Esophagus muscularis mucosa (tissue), 4 donors: Measurements from ENCODE around the gene NCOA7. TPM values are rescaled to one million over a fixed set of nuclear protein-coding genes. Genes with fewer than 3 reads are reported as not detected.
A peak's percentile ranks its signal among the peaks of the same experiment; 100 is the strongest.

ENCODE experiments used
- DNase-seq: peaks from one replicate; pipeline ENCODE4 v3.0.0-alpha.2; 2017; ENCODE audit errors: extremely low spot score
- H3K27ac ChIP-seq, 4 donors: fragments of 200-600 bp; sonication (generic); replicated peaks in 1 of 4; 1 replicate in 3 of 4; 2 replicates in 1 of 4; pipeline ENCODE4 v1.5.1; 2016 to 2019; ENCODE audit warnings: mild to moderate bottlenecking in 1 of 4
- H3K27me3 ChIP-seq, 4 donors: fragments of 200-600 bp; sonication (generic); one replicate each; pipeline versions ENCODE4 v1.5.1 to v1.6.0; 2016 to 2019
- H3K36me3 ChIP-seq, 4 donors: fragments of 200-600 bp; sonication (generic); one replicate each; pipeline ENCODE4 v1.5.1; 2016 to 2019
- H3K4me1 ChIP-seq, 4 donors: fragments of 200-600 bp; sonication (generic); one replicate each; pipeline ENCODE4 v1.5.1; 2016 to 2019
- H3K4me3 ChIP-seq, 4 donors: fragments of 200-600 bp; sonication (generic); 1 replicate in 2 of 4; 2 replicates in 2 of 4; pipeline ENCODE4 v1.5.1; 2016 to 2019; ENCODE audit warnings: mild to moderate bottlenecking in 4 of 4, moderate library complexity in 1 of 4
- H3K9me3 ChIP-seq, 4 donors: fragments of 200-600 bp; sonication (generic); 1 replicate in 3 of 4; 2 replicates in 1 of 4; pipeline ENCODE4 v1.5.1; 2016 to 2019
- EP300 ChIP-seq: sonication (generic); formaldehyde crosslinking; IDR thresholded peaks from one replicate; pipeline ENCODE4 v1.6.1; 2017; ENCODE audit warnings: antibody characterized with exemption
- POLR2A ChIP-seq: fragments of 450-650 bp; IDR thresholded peaks from one replicate; pipeline ENCODE4 v1.6.1; 2017; ENCODE audit warnings: antibody characterized with exemption, moderate library complexity, mild to moderate bottlenecking, low read depth
- POLR2AphosphoS5 ChIP-seq, 2 donors: sonication (generic); formaldehyde crosslinking; IDR thresholded peaks; one replicate each; pipeline ENCODE4 v1.6.1; 2017; ENCODE audit warnings: antibody characterized with exemption in 2 of 2
- WGBS: methylation state at CpG from one replicate; pipeline ENCODE4 v1.1.5; 2018; 5-methylcytosine and 5-hydroxymethylcytosine counted together
- intact Hi-C: fragments of 100-400 bp; cut with DNase I; formaldehyde crosslinking; loops from one replicate; pipeline ENCODE4 v1.15.1; 2023
- total RNA-seq, 4 donors: library from RNA; depleted of rRNA; stranded (reverse); fragments of >200 nt; gene quantifications; one replicate each; pipeline versions ENCODE4 v1.1.0 to v1.2.1, GENCODE V29; 2016
- TF ChIP-seq, protein P1 (sequence below), 3 experiments: fragments of 200-600 bp in 2 of 3; fragments of 450-650 bp in 1 of 3; sonication (generic) in 2 of 3; IDR thresholded peaks; one replicate each; pipeline ENCODE4 v1.5.1; 2017 to 2019; ENCODE audit warnings: antibody characterized with exemption in 3 of 3, mild to moderate bottlenecking in 2 of 3, moderate library complexity in 1 of 3

Gene NCOA7
- total RNA-seq, 4 donors from 2014 or later = 15.4 to 29.0 (median 19.9) TPM

DNA sequence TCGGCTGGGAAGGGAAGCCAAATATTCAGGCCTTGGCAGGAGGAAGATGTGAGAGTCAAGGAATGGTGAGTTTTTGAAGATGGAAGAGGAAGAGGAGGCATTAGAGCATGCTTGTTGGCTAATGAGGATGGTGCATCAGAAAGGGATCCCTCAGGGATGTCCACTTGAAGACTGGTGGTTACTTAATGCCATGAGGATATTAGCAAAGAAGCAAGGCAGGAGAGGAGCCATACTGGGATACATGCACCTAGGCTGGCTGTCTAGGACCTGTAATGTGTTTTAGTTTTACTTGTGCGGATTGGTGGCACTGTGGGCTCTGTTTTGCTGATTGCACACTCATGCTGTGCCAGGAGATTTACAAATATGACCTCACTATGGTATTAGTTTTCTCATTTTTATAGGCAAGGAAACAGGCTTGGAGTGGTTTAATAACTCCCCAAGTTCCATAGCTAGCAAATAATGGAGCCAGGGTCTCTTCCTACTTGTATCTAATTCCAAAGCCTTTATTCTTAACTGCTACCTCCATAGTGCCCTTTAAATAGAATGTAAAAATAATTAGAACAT lies 37.8 kb downstream of the NCOA7 start:
- no peak for DNase-seq
- WGBS = 91% methylated on average over 2 of the region's 2 CpGs
- Histone ChIP-seq H3K9me3 (no peaks in the 10 kb centered on the region), H3K27me3 (no peaks in the 10 kb centered on the region), H3K27ac (peak overlapping the region in 2 of 4 donors; percentile 6 to 15), H3K4me3 (no peak overlapping the region), H3K4me1 (peaks cover 3 to 22% (median 12%) of the 10 kb centered on the region in 4 donors), H3K36me3 (no peaks in the 10 kb centered on the region)
- intact Hi-C loops = no loop called here
- TF ChIP-seq EP300 = no peak
- TF ChIP-seq, protein P1, sequence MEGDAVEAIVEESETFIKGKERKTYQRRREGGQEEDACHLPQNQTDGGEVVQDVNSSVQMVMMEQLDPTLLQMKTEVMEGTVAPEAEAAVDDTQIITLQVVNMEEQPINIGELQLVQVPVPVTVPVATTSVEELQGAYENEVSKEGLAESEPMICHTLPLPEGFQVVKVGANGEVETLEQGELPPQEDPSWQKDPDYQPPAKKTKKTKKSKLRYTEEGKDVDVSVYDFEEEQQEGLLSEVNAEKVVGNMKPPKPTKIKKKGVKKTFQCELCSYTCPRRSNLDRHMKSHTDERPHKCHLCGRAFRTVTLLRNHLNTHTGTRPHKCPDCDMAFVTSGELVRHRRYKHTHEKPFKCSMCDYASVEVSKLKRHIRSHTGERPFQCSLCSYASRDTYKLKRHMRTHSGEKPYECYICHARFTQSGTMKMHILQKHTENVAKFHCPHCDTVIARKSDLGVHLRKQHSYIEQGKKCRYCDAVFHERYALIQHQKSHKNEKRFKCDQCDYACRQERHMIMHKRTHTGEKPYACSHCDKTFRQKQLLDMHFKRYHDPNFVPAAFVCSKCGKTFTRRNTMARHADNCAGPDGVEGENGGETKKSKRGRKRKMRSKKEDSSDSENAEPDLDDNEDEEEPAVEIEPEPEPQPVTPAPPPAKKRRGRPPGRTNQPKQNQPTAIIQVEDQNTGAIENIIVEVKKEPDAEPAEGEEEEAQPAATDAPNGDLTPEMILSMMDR (IDR thresholded peaks at IDR 0.05) = no peak
- no peak for TF ChIP-seq POLR2AphosphoS5 (IDR thresholded peaks at IDR 0.05)
- no peak for TF ChIP-seq POLR2A

DNA sequence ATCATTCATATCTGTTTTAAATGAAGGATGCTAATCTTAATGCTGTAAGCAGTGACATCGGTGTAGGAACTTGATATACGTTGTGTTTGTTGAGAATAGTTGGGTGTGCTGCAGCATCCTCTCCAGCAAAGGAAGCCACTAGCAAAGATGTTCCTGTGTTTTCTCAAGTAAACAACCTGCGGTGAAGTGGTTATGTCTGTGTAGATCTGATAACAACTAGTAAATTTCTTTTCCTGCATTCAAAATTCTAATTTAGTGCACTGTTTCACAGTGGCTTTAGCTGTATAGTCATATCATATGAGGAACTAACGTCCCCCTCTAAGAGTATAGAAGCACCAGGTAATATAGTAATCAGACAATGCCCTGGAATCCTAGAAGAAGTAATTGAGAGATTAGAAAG lies 38.7 kb downstream of the NCOA7 start:
- no peak overlapping the region for H3K4me3 ChIP-seq
- WGBS = 82% methylated on average over 4 of the region's 4 CpGs
- peaks cover 4 to 31% (median 16%) of the 10 kb centered on the region in 4 donors for H3K4me1 ChIP-seq
- TF ChIP-seq EP300 (no peak), POLR2A (no peak), POLR2AphosphoS5 (IDR thresholded peaks at IDR 0.05) (no peak)
- TF ChIP-seq, protein P1 (IDR thresholded peaks at IDR 0.05) = no peak
- intact Hi-C loops = no loop called here
- H3K27me3 ChIP-seq = no peaks in the 10 kb centered on the region
- H3K36me3 ChIP-seq = no peaks in the 10 kb centered on the region
- no peaks in the 10 kb centered on the region for H3K9me3 ChIP-seq
- DNase-seq = no peak
- H3K27ac ChIP-seq = no peak overlapping the region

DNA sequence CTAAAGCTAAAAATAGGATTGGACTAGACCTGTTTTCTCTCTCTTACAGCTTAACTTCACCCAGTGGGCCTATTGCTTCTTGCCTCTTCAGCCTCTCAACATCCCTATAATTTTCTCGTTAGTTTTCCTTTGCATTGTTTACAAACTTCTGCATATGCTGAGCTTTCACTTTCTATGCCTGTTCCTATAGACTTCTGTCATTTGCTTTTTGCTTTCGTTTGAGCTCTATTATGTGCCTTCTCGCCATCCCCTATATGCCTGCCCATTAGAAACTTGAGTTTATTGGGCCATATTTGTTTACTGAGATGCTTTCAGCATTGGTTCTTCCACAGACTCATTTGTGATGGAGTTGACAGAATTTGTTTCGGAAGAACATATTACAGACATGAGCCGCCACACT lies 40.9 kb downstream of the NCOA7 start:
- Histone ChIP-seq H3K4me1 (peaks cover 12 to 45% (median 21%) of the 10 kb centered on the region in 4 donors), H3K9me3 (no peaks in the 10 kb centered on the region), H3K36me3 (no peaks in the 10 kb centered on the region), H3K4me3 (no peak overlapping the region), H3K27ac (no peak overlapping the region), H3K27me3 (no peaks in the 10 kb centered on the region)
- intact Hi-C loops = no loop called here
- TF ChIP-seq EP300 (no peak), POLR2AphosphoS5 (IDR thresholded peaks at IDR 0.05) (no peak), POLR2A (no peak)
- TF ChIP-seq, protein P1 (IDR thresholded peaks at IDR 0.05) = no peak
- DNase-seq = no peak
- WGBS = 94% methylated on average over 5 of the region's 5 CpGs

DNA sequence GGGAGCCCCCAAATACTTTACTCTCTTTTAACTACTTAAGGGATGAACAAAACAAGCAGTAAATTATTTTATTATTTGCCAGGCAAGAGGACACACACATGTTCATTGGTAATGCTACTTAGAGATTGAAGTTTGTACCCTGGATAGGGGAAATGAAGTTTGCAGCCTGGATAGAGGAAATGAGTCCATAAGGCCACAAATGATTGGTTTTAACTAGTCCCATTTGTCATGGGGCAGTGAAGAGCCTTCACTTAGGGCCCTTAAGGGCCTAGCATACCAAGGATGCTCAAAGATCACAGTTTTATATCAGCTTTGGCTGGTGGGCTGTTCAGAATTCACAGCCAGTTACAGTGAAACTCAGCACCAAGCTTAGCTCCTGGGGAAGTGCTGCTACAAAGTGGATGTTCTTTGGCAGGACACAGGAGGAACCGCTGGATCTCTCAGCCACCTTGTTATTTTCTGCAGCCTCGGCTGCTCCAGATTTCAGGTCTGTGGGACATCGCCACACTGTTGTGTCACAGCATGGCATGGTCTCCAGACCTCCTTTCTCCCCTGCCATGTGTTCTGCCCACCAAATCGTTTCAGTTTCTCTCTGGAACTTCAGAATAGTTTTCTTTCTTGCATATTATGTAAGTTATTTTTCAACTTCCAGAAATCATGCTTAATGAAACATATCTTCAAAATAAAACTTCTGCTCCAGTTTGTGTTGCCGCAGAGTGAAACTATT lies 41.8 kb downstream of the NCOA7 start:
- H3K4me3 ChIP-seq = no peak overlapping the region
- TF ChIP-seq POLR2A (no peak), EP300 (no peak), POLR2AphosphoS5 (IDR thresholded peaks at IDR 0.05) (no peak)
- TF ChIP-seq, protein P1 (IDR thresholded peaks at IDR 0.05) = no peak
- H3K9me3 ChIP-seq = no peaks in the 10 kb centered on the region
- peaks cover 12 to 46% (median 21%) of the 10 kb centered on the region in 4 donors for H3K4me1 ChIP-seq
- no peak overlapping the region for H3K27ac ChIP-seq
- no peak for DNase-seq
- 76% methylated on average over 5 of the region's 5 CpGs for WGBS
- intact Hi-C loops = no loop called here
- H3K36me3 ChIP-seq = no peaks in the 10 kb centered on the region
- H3K27me3 ChIP-seq = no peaks in the 10 kb centered on the region
